Measurements from ENCODE around the gene KLC1.
"Not testable (repeated sequence)": the region's sequence is repeated elsewhere in the genome, so short reads cannot be mapped to it uniquely, and the experiment has no call there.

Gene KLC1

DNA sequence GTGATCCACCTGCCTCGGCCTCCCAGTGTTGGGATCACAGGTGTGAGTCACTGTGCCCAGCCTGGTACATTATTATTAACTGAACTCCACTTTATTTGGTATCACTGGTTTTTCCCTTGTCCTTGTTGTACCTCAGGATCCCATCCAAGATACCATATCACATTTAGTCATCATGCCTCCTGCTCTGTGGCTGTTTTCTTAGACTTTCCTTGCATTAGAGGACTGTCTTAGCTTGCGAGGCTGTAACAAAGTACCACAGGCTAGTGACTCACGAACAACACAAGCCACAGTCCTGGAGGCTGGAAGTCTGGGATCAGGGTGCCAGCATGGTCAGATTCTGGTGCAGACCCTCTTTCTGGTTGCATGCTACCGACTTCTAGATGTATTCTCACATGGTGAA lies 12.2 kb downstream of the KLC1 start:
- peaks cover 20% of the 10 kb centered on the region for H3K4me1 ChIP-seq (ENCODE audit: control insufficient read depth, insufficient read depth, low read length)

DNA sequence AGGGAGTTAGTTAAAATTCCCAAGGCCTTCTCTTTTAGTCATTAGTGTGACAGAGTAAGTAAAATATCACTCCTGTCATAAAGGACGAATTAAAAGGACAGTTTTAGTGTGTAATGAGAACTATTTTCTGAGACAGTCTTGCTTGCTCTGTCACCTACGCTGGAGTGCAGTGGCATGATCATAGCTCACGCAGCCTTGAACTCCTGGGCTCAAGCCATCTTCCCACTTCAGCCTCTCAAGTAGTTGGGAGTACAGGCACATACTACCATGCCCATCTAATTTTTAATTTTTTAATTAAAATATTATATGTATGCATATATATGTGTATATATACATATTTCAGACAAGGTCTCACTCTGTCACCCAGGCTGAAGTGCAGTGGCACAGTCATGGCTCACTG lies 17.2 kb downstream of the KLC1 start:
- peaks cover 6% of the 10 kb centered on the region for H3K4me1 ChIP-seq (ENCODE audit: control insufficient read depth, insufficient read depth, low read length)
- no peaks in the 10 kb centered on the region for H3K9me3 ChIP-seq (ENCODE audit: control insufficient read depth in 2 of 2, low read length in 2 of 2)
- no peak overlapping the region for H3K4me3 ChIP-seq (ENCODE audit: low read length in 2 of 2)
- no peaks in the 10 kb centered on the region for H3K27me3 ChIP-seq (ENCODE audit: control insufficient read depth in 1 of 2, insufficient read depth in 2 of 2, low read length in 2 of 2)
- no peak overlapping the region for H3K27ac ChIP-seq (ENCODE audit: low read length)
- H3K9ac ChIP-seq (ENCODE audit: low read length in 2 of 2), result no peak overlapping the region
- no peaks in the 10 kb centered on the region for H3K36me3 ChIP-seq (ENCODE audit: control insufficient read depth in 2 of 2, insufficient read depth in 2 of 2, low read length in 2 of 2)

More for the DNA sequence above, 12.2 kb downstream of the KLC1 start:
- Histone ChIP-seq H3K27me3 (ENCODE audit: control insufficient read depth in 1 of 2, insufficient read depth in 2 of 2, low read length in 2 of 2) (no peaks in the 10 kb centered on the region), H3K9me3 (ENCODE audit: control insufficient read depth in 2 of 2, low read length in 2 of 2) (no peaks in the 10 kb centered on the region), H3K27ac (ENCODE audit: low read length) (no peak overlapping the region), H3K4me3 (ENCODE audit: low read length in 2 of 2) (no peak overlapping the region), H3K9ac (ENCODE audit: low read length in 2 of 2) (no peak overlapping the region), H3K36me3 (ENCODE audit: control insufficient read depth in 2 of 2, insufficient read depth in 2 of 2, low read length in 2 of 2) (no peaks in the 10 kb centered on the region)

- no peaks in the 10 kb centered on the region for H3K9me3 ChIP-seq (ENCODE audit: control insufficient read depth in 2 of 2, low read length in 2 of 2)
- H3K27me3 ChIP-seq (ENCODE audit: control insufficient read depth in 1 of 2, insufficient read depth in 2 of 2, low read length in 2 of 2), result no peaks in the 10 kb centered on the region
- no peak overlapping the region for H3K4me3 ChIP-seq (ENCODE audit: low read length in 2 of 2)
- peaks cover 21% of the 10 kb centered on the region for H3K4me1 ChIP-seq (ENCODE audit: control insufficient read depth, insufficient read depth, low read length)
- no peak overlapping the region for H3K27ac ChIP-seq (ENCODE audit: low read length)
- H3K36me3 ChIP-seq (ENCODE audit: control insufficient read depth in 2 of 2, insufficient read depth in 2 of 2, low read length in 2 of 2), result no peaks in the 10 kb centered on the region
- no peak overlapping the region for H3K9ac ChIP-seq (ENCODE audit: low read length in 2 of 2)
Observed at GRCh38 chr14:103649001-103649400, 20.0 kb downstream of the KLC1 start.

- Histone ChIP-seq H3K9ac (ENCODE audit: low read length in 2 of 2) (no peak overlapping the region), H3K9me3 (ENCODE audit: control insufficient read depth in 2 of 2, low read length in 2 of 2) (no peaks in the 10 kb centered on the region), H3K4me1 (ENCODE audit: control insufficient read depth, insufficient read depth, low read length) (peaks cover 25% of the 10 kb centered on the region), H3K27me3 (ENCODE audit: control insufficient read depth in 1 of 2, insufficient read depth in 2 of 2, low read length in 2 of 2) (no peaks in the 10 kb centered on the region), H3K4me3 (ENCODE audit: low read length in 2 of 2) (no peak overlapping the region), H3K36me3 (ENCODE audit: control insufficient read depth in 2 of 2, insufficient read depth in 2 of 2, low read length in 2 of 2) (peaks cover 4 to 6% of the 10 kb centered on the region in 2 donors), H3K27ac (ENCODE audit: low read length) (no peak overlapping the region)
Observed at GRCh38 chr14:103650213-103650612, 21.2 kb downstream of the KLC1 start.

DNA sequence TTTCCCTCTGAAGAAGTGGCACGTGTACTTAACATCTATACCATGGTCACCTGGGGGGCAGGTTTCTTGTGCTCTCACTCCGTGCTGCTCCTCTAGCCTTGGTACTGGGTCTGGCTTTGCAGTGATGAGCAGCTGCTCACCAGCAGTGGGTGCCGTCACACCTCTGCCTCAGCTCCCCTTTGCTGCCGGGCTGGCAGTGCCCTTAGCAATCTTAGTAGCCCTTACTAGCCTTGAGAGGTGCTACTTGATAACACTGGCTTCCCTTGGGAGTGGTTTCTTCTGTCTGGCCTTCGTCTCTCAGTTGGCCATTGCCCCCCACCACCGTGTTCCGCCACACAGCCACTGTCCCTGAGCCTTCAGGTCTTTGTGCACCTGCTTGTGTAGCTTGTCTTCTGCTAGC lies 22.6 kb downstream of the KLC1 start:
- peaks cover 26% of the 10 kb centered on the region for H3K4me1 ChIP-seq (ENCODE audit: control insufficient read depth, insufficient read depth, low read length)
- peaks cover 15 to 16% of the 10 kb centered on the region in 2 donors for H3K36me3 ChIP-seq (ENCODE audit: control insufficient read depth in 2 of 2, insufficient read depth in 2 of 2, low read length in 2 of 2)

DNA sequence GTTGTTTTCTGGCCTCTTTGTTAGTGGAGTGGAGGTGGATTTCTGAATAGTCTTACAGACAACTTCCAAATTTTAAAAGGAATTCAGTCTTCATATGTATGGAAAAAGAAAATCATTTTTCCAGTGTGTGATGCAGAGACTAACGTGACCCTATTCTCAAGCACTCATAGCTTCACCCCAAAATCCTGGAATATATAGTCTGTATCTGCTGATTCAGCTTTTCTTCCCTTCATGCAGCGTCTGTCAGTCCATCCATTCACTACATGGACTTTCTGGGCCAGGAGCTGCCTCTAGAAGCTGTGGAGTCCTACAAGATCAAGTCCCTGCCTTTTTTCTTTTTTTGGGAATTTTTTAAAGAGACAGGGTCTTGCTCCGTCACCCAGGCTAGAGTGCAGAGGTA lies 23.8 kb downstream of the KLC1 start:
- Histone ChIP-seq H3K27ac (ENCODE audit: low read length) (no peak overlapping the region), H3K4me1 (ENCODE audit: control insufficient read depth, insufficient read depth, low read length) (peaks cover 30% of the 10 kb centered on the region), H3K27me3 (ENCODE audit: control insufficient read depth in 1 of 2, insufficient read depth in 2 of 2, low read length in 2 of 2) (no peaks in the 10 kb centered on the region), H3K36me3 (ENCODE audit: control insufficient read depth in 2 of 2, insufficient read depth in 2 of 2, low read length in 2 of 2) (peaks cover 25 to 27% of the 10 kb centered on the region in 2 donors), H3K9me3 (ENCODE audit: control insufficient read depth in 2 of 2, low read length in 2 of 2) (no peaks in the 10 kb centered on the region), H3K9ac (ENCODE audit: low read length in 2 of 2) (peak overlapping the region in 1 of 2 donors; percentile 13), H3K4me3 (ENCODE audit: low read length in 2 of 2) (no peak overlapping the region)

More for the DNA sequence above, 22.6 kb downstream of the KLC1 start:
- no peak overlapping the region for H3K9ac ChIP-seq (ENCODE audit: low read length in 2 of 2)
- H3K4me3 ChIP-seq (ENCODE audit: low read length in 2 of 2), result no peak overlapping the region
- H3K9me3 ChIP-seq (ENCODE audit: control insufficient read depth in 2 of 2, low read length in 2 of 2), result no peaks in the 10 kb centered on the region
- H3K27me3 ChIP-seq (ENCODE audit: control insufficient read depth in 1 of 2, insufficient read depth in 2 of 2, low read length in 2 of 2), result no peaks in the 10 kb centered on the region
- no peak overlapping the region for H3K27ac ChIP-seq (ENCODE audit: low read length)

DNA sequence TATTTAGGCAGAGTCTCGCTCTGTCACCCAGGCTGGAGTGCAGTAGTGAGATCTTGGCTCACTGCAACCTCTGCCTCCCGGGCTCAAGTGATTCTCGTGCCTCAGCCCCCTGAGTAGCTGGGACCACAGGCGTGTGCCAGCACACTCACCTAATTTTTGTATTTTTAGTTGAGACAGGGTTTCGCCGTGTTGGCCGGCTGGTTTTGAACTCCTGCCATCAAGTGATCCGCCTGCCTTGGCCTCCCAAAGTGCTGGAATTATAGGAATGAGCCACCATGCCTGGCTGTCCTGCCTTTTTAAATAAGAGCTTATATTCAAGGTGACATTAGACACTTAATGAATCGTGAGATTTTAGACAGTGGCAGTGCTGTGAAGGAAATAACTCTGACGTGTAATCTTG lies 24.3 kb downstream of the KLC1 start:
- Histone ChIP-seq H3K27ac (ENCODE audit: low read length) (peak overlapping the region; percentile 46), H3K4me3 (ENCODE audit: low read length in 2 of 2) (peak overlapping the region in 1 of 2 donors; percentile 35), H3K36me3 (ENCODE audit: control insufficient read depth in 2 of 2, insufficient read depth in 2 of 2, low read length in 2 of 2) (peaks cover 28 to 30% of the 10 kb centered on the region in 2 donors), H3K9ac (ENCODE audit: low read length in 2 of 2) (peak overlapping the region in 1 of 2 donors; percentile 1), H3K4me1 (ENCODE audit: control insufficient read depth, insufficient read depth, low read length) (peaks cover 32% of the 10 kb centered on the region)
- not testable (repeated sequence) for H3K27me3 ChIP-seq (ENCODE audit: control insufficient read depth in 1 of 2, insufficient read depth in 2 of 2, low read length in 2 of 2); H3K9me3 ChIP-seq (ENCODE audit: control insufficient read depth in 2 of 2, low read length in 2 of 2)

GRCh38 chr14:103653805-103654204 lies 24.8 kb downstream of the KLC1 start:
- peak overlapping the region in 1 of 2 donors; percentile 1 for H3K9ac ChIP-seq (ENCODE audit: low read length in 2 of 2)
- peaks cover 32% of the 10 kb centered on the region for H3K4me1 ChIP-seq (ENCODE audit: control insufficient read depth, insufficient read depth, low read length)
- H3K27me3 ChIP-seq (ENCODE audit: control insufficient read depth in 1 of 2, insufficient read depth in 2 of 2, low read length in 2 of 2), result no peaks in the 10 kb centered on the region
- H3K27ac ChIP-seq (ENCODE audit: low read length), result peak overlapping the region; percentile 46
- H3K9me3 ChIP-seq (ENCODE audit: control insufficient read depth in 2 of 2, low read length in 2 of 2), result no peaks in the 10 kb centered on the region
- H3K4me3 ChIP-seq (ENCODE audit: low read length in 2 of 2), result peak overlapping the region in 1 of 2 donors; percentile 35
- peaks cover 28 to 31% of the 10 kb centered on the region in 2 donors for H3K36me3 ChIP-seq (ENCODE audit: control insufficient read depth in 2 of 2, insufficient read depth in 2 of 2, low read length in 2 of 2)

DNA sequence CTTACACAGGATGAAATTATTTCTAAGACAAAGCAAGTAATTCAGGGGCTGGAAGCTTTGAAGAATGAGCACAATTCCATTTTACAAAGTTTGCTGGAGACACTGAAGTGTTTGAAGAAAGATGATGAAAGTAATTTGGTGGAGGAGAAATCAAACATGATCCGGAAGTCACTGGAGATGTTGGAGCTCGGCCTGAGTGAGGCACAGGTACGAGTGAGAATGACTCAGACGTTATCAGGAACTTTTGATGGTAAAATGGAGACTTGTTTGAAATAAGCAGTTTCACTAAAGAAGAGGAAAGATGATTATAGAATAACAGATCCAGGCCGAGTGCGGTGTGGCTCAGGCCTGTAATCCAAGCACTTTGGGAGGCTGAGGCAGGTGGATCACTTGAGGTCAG lies 25.6 kb downstream of the KLC1 start:
- Histone ChIP-seq H3K4me1 (ENCODE audit: control insufficient read depth, insufficient read depth, low read length) (peaks cover 32% of the 10 kb centered on the region), H3K4me3 (ENCODE audit: low read length in 2 of 2) (no peak overlapping the region), H3K27me3 (ENCODE audit: control insufficient read depth in 1 of 2, insufficient read depth in 2 of 2, low read length in 2 of 2) (no peaks in the 10 kb centered on the region), H3K9me3 (ENCODE audit: control insufficient read depth in 2 of 2, low read length in 2 of 2) (no peaks in the 10 kb centered on the region), H3K9ac (ENCODE audit: low read length in 2 of 2) (no peak overlapping the region), H3K27ac (ENCODE audit: low read length) (no peak overlapping the region), H3K36me3 (ENCODE audit: control insufficient read depth in 2 of 2, insufficient read depth in 2 of 2, low read length in 2 of 2) (peaks cover 32 to 36% of the 10 kb centered on the region in 2 donors)

GRCh38 chr14:103656031-103656755 lies 27.2 kb downstream of the KLC1 start:
- no peaks in the 10 kb centered on the region for H3K27me3 ChIP-seq (ENCODE audit: control insufficient read depth in 1 of 2, insufficient read depth in 2 of 2, low read length in 2 of 2)
- peaks cover 30% of the 10 kb centered on the region for H3K4me1 ChIP-seq (ENCODE audit: control insufficient read depth, insufficient read depth, low read length)
- H3K36me3 ChIP-seq (ENCODE audit: control insufficient read depth in 2 of 2, insufficient read depth in 2 of 2, low read length in 2 of 2), result peaks cover 40 to 46% of the 10 kb centered on the region in 2 donors
- no peak overlapping the region for H3K9ac ChIP-seq (ENCODE audit: low read length in 2 of 2)
- H3K27ac ChIP-seq (ENCODE audit: low read length), result no peak overlapping the region
- H3K4me3 ChIP-seq (ENCODE audit: low read length in 2 of 2), result no peak overlapping the region
- no peaks in the 10 kb centered on the region for H3K9me3 ChIP-seq (ENCODE audit: control insufficient read depth in 2 of 2, low read length in 2 of 2)

- H3K27me3 ChIP-seq (ENCODE audit: control insufficient read depth in 1 of 2, insufficient read depth in 2 of 2, low read length in 2 of 2), result no peaks in the 10 kb centered on the region
- peaks cover 26% of the 10 kb centered on the region for H3K4me1 ChIP-seq (ENCODE audit: control insufficient read depth, insufficient read depth, low read length)
- no peak overlapping the region for H3K27ac ChIP-seq (ENCODE audit: low read length)
- peaks cover 42 to 50% of the 10 kb centered on the region in 2 donors for H3K36me3 ChIP-seq (ENCODE audit: control insufficient read depth in 2 of 2, insufficient read depth in 2 of 2, low read length in 2 of 2)
- no peak overlapping the region for H3K4me3 ChIP-seq (ENCODE audit: low read length in 2 of 2)
- H3K9me3 ChIP-seq (ENCODE audit: control insufficient read depth in 2 of 2, low read length in 2 of 2), result no peaks in the 10 kb centered on the region
- no peak overlapping the region for H3K9ac ChIP-seq (ENCODE audit: low read length in 2 of 2)
Observed at GRCh38 chr14:103656756-103657133, 27.7 kb downstream of the KLC1 start.

All from stomach smooth muscle (tissue), 2 donors.